ENCODE data around the gene STXBP4. TPM values are rescaled to one million over a fixed set of nuclear protein-coding genes. Genes with fewer than 3 reads are reported as not detected.

STXBP4 gene
- total RNA-seq, 4 donors from 2014 or later: 15.4 to 22.6 (median 19.8) TPM

DNA sequence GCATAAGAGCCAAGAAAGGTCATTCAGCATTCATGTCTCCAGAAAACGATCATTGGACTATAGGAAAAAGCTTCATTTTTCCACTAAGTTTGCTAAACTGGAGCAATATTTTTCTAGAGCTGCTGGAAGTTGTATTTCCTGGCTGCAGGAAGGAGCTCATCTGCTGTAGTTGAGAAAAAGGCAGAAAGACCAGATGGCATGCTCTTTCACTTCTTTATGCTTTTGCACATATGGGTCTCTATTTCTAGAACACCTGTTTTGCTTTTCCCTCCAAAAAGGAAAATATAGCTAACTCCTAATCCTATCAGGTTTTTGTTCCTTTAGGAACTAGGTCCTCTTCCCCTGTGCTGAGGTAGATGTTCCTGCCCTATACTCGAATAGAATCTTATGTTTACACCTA, 234.3 kb downstream of the STXBP4 start:
- Histone ChIP-seq H3K27ac (replicated peaks in 1 of 4) (no peak overlapping the region), H3K4me3 (no peak overlapping the region), H3K4me1 (peaks cover 0 to 6% (median 2%) of the 10 kb centered on the region in 4 donors), H3K9me3 (no peaks in the 10 kb centered on the region), H3K36me3 (no peaks in the 10 kb centered on the region), H3K27me3 (no peaks in the 10 kb centered on the region)
- no peak for DNase-seq (ENCODE audit: extremely low spot score)
- intact Hi-C loops (cut with DNase I): no loop called here
- 88% methylated on average over 2 of the region's 2 CpGs for WGBS
- TF ChIP-seq EP300 (IDR thresholded peaks at IDR 0.05): no peak
- no peak for TF ChIP-seq POLR2A (IDR thresholded peaks at IDR 0.05; ENCODE audit: low read depth)
- TF ChIP-seq POLR2AphosphoS5 (IDR thresholded peaks at IDR 0.05): no peak
- TF ChIP-seq, protein P1, sequence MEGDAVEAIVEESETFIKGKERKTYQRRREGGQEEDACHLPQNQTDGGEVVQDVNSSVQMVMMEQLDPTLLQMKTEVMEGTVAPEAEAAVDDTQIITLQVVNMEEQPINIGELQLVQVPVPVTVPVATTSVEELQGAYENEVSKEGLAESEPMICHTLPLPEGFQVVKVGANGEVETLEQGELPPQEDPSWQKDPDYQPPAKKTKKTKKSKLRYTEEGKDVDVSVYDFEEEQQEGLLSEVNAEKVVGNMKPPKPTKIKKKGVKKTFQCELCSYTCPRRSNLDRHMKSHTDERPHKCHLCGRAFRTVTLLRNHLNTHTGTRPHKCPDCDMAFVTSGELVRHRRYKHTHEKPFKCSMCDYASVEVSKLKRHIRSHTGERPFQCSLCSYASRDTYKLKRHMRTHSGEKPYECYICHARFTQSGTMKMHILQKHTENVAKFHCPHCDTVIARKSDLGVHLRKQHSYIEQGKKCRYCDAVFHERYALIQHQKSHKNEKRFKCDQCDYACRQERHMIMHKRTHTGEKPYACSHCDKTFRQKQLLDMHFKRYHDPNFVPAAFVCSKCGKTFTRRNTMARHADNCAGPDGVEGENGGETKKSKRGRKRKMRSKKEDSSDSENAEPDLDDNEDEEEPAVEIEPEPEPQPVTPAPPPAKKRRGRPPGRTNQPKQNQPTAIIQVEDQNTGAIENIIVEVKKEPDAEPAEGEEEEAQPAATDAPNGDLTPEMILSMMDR (IDR thresholded peaks at IDR 0.05): no peak

DNA sequence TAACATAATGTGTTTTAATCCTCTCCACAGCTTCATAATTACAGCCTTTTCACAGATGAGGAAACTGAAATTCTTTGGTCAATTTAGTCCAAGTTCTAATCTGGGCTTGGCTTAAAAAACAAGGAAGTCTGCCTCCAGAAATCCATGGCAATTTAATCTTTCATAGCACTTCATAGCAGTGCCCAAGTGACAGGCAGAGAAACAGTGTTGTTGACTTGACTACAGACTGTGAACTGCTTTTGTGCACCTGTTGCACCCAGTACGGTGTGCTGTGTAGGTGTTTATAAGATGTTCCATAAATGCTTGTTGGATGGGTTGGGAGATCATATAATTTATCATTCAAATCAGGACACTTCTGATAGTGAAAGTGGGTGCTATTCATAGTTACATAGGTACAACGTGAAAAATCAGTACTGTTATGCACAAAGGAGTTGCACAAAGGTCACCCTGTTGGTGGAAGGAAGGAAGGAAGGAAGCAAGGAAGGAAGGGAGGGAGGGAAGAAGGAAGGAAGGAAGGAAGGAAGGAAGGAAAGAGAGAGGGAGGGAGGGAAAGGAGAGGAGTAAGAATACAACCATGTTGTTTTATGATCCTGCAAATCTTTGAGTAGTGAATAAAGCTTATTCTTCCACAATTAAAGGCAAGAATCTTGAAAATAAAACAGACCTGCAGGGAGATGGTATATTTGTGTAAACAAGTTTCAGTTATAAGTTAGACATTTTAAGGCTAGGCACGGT, 239.7 kb downstream of the STXBP4 start:
- H3K4me3 ChIP-seq: no peak overlapping the region
- WGBS: 60% methylated on average over 3 of the region's 3 CpGs
- H3K27me3 ChIP-seq: no peaks in the 10 kb centered on the region
- H3K27ac ChIP-seq (replicated peaks in 1 of 4): no peak overlapping the region
- TF ChIP-seq EP300 (IDR thresholded peaks at IDR 0.05): no peak
- TF ChIP-seq, protein P1 (IDR thresholded peaks at IDR 0.05): no peak
- TF ChIP-seq POLR2AphosphoS5 (IDR thresholded peaks at IDR 0.05): no peak
- no peak for TF ChIP-seq POLR2A (IDR thresholded peaks at IDR 0.05; ENCODE audit: low read depth)
- H3K36me3 ChIP-seq: no peaks in the 10 kb centered on the region
- no peaks in the 10 kb centered on the region for H3K4me1 ChIP-seq
- intact Hi-C loops (cut with DNase I): no loop called here
- H3K9me3 ChIP-seq: no peaks in the 10 kb centered on the region
- no peak for DNase-seq (ENCODE audit: extremely low spot score)

DNA sequence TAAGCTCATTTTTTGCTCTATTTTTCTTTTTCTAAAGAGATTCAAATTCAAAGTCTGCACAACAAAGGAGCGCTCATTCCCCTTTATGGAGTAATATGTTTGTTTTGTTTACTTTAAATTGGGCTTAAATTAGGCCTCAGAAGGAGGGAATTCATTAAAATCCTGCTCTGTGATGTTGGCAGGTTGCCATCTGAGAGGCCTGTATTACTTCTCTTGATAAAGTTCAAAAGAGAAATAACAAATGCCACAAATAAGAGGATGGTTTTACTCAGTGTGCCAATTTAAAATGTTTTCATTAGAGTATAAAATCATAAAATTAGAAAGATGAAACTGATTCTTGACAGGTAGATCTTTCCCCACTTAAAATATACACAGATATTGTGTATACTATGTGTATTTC, 241.7 kb downstream of the STXBP4 start:
- WGBS: 97% methylated on average over 1 of the region's 1 CpG
- H3K27me3 ChIP-seq: no peaks in the 10 kb centered on the region
- no peak overlapping the region for H3K27ac ChIP-seq (replicated peaks in 1 of 4)
- no peaks in the 10 kb centered on the region for H3K9me3 ChIP-seq
- TF ChIP-seq POLR2A (IDR thresholded peaks at IDR 0.05; ENCODE audit: low read depth): no peak
- no peak for TF ChIP-seq POLR2AphosphoS5 (IDR thresholded peaks at IDR 0.05)
- no peak for TF ChIP-seq EP300 (IDR thresholded peaks at IDR 0.05)
- TF ChIP-seq, protein P1 (IDR thresholded peaks at IDR 0.05): no peak
- H3K36me3 ChIP-seq: no peaks in the 10 kb centered on the region
- H3K4me3 ChIP-seq: no peak overlapping the region
- intact Hi-C loops (cut with DNase I): loop anchor here (10.0 kb wide), 1 partner anchor 45 kb away; no protein-coding TSS in a partner anchor
- DNase-seq (ENCODE audit: extremely low spot score): no peak
- H3K4me1 ChIP-seq: no peaks in the 10 kb centered on the region

DNA sequence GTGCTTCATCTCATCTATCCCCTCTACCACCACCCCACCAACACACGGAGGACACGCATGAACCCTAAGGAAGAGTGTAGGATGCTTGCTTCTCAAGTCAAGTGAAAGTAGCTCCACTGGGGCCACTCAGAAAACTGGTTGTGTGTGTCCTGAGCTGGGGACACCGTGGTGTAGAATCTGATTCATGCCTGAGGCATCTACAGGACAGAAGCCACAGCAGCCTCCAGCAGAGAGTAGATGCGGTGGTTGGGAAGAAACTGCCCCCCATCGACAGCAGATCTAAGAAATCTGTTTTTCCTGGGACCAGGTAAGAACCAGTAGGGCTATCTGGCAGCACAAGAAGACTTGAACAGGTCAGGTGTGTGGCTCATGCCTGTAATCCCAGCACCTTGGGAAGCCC, 244.3 kb downstream of the STXBP4 start:
- no peaks in the 10 kb centered on the region for H3K9me3 ChIP-seq
- no peak for DNase-seq (ENCODE audit: extremely low spot score)
- no peak overlapping the region for H3K27ac ChIP-seq (replicated peaks in 1 of 4)
- no peaks in the 10 kb centered on the region for H3K4me1 ChIP-seq
- TF ChIP-seq POLR2A (IDR thresholded peaks at IDR 0.05; ENCODE audit: low read depth) (no peak), EP300 (IDR thresholded peaks at IDR 0.05) (no peak), POLR2AphosphoS5 (IDR thresholded peaks at IDR 0.05) (no peak)
- TF ChIP-seq, protein P1 (IDR thresholded peaks at IDR 0.05): no peak
- no peaks in the 10 kb centered on the region for H3K27me3 ChIP-seq
- H3K36me3 ChIP-seq: no peaks in the 10 kb centered on the region
- WGBS: 95% methylated on average over 5 of the region's 5 CpGs
- intact Hi-C loops (cut with DNase I): loop anchor here (10.0 kb wide), 1 partner anchor 48 kb away; no protein-coding TSS in a partner anchor
- H3K4me3 ChIP-seq: no peak overlapping the region
